Measurements from ENCODE around the gene REEP1.

- no peak for TF ChIP-seq CTCF (IDR thresholded peaks at IDR 0.05; ENCODE audit: insufficient read depth, low read length, poor library complexity, severe bottlenecking)
- TF ChIP-seq EZH2phosphoT487 (conservative IDR thresholded peaks at IDR 0.05; ENCODE audit: low read length): no peak
Observed at GRCh38 chr2:86323273-86324021, 14.0 kb downstream of the REEP1 start.
